Measurements from ENCODE around the gene TKTL2. TPM values are rescaled to one million over a fixed set of nuclear protein-coding genes. Genes with fewer than 3 reads are reported as not detected.
A peak's percentile ranks its signal among the peaks of the same experiment; 100 is the strongest.

The TKTL2 gene
- total and polyA plus RNA-seq, 3 experiments from 2014 or later = not detected

- peak overlapping the region in 6 of 8 donors; percentile 42 to 98 (median 65) for H3K27ac Mint-ChIP-seq
- ChIA-PET CTCF (interaction anchor here (0.6 to 2.3 kb wide), 3 partner anchors 53 to 1850 kb away, joined by 3 to 14 read pairs (median 7); no protein-coding TSS in a partner anchor), POLR2A (no interaction called here)
- Histone ChIP-seq H3K9me3 (ENCODE audit: low read length) (no peaks in the 10 kb centered on the region), H3K27ac (ENCODE audit: low read depth, low read length) (no peak overlapping the region), H3K4me3 (ENCODE audit: low read length) (no peak overlapping the region), H3K4me1 (ENCODE audit: insufficient read depth, low read length) (peaks cover 18% of the 10 kb centered on the region), H3K36me3 (ENCODE audit: insufficient read depth, low read length) (no peaks in the 10 kb centered on the region), H3K27me3 (ENCODE audit: insufficient read depth, low read length, poor library complexity, severe bottlenecking) (no peaks in the 10 kb centered on the region)
- H3K27me3 Mint-ChIP-seq = peaks cover 0 to 9% of the 10 kb centered on the region in 2 donors
- H3K36me3 Mint-ChIP-seq = peaks cover 0 to 11% (median 0%) of the 10 kb centered on the region in 3 donors
- peak overlapping the region; percentile 94 to 100 (median 98) for H3K4me3 Mint-ChIP-seq
- DNase-seq = no peak
- H3K9me3 Mint-ChIP-seq = no peaks in the 10 kb centered on the region
- H3K4me1 Mint-ChIP-seq = peaks cover 32 to 39% (median 36%) of the 10 kb centered on the region in 3 donors
These were observed 19.5 kb upstream of the TKTL2 start for GRCh38 chr4:163492951-163493504.

- Histone ChIP-seq H3K9me3 (ENCODE audit: low read length) (no peaks in the 10 kb centered on the region), H3K4me1 (ENCODE audit: insufficient read depth, low read length) (peaks cover 6% of the 10 kb centered on the region), H3K4me3 (ENCODE audit: low read length) (no peak overlapping the region), H3K36me3 (ENCODE audit: insufficient read depth, low read length) (no peaks in the 10 kb centered on the region), H3K27ac (ENCODE audit: low read depth, low read length) (no peak overlapping the region), H3K27me3 (ENCODE audit: insufficient read depth, low read length, poor library complexity, severe bottlenecking) (no peaks in the 10 kb centered on the region)
- Mint-ChIP-seq H3K4me1 (peaks cover 7 to 13% (median 8%) of the 10 kb centered on the region in 3 donors), H3K27me3 (peaks cover 4 to 15% of the 10 kb centered on the region in 2 donors), H3K36me3 (peaks cover 0 to 7% (median 0%) of the 10 kb centered on the region in 3 donors), H3K27ac (no peak overlapping the region), H3K9me3 (no peaks in the 10 kb centered on the region), H3K4me3 (no peak overlapping the region)
- ChIA-PET CTCF (no interaction called here), POLR2A (no interaction called here)
- no peak for DNase-seq
These were observed 16.4 kb upstream of the TKTL2 start for GRCh38 chr4:163489929-163490328.

GRCh38 chr4:163486321-163486720, 12.8 kb upstream of the TKTL2 start:
- Mint-ChIP-seq H3K27me3 (peaks cover 4 to 17% of the 10 kb centered on the region in 2 donors), H3K27ac (no peak overlapping the region), H3K4me3 (no peak overlapping the region), H3K36me3 (no peaks in the 10 kb centered on the region), H3K9me3 (no peaks in the 10 kb centered on the region), H3K4me1 (no peaks in the 10 kb centered on the region)
- Histone ChIP-seq H3K9me3 (ENCODE audit: low read length) (no peaks in the 10 kb centered on the region), H3K4me3 (ENCODE audit: low read length) (no peak overlapping the region), H3K36me3 (ENCODE audit: insufficient read depth, low read length) (no peaks in the 10 kb centered on the region), H3K4me1 (ENCODE audit: insufficient read depth, low read length) (no peaks in the 10 kb centered on the region), H3K27ac (ENCODE audit: low read depth, low read length) (no peak overlapping the region), H3K27me3 (ENCODE audit: insufficient read depth, low read length, poor library complexity, severe bottlenecking) (no peaks in the 10 kb centered on the region)
- ChIA-PET CTCF (interaction anchor here (1.1 to 4.2 kb wide), 6 partner anchors 10 to 69 kb away, joined by 3 to 65 read pairs (median 4); no protein-coding TSS in a partner anchor), POLR2A (interaction anchor here (1.4 kb wide), 1 partner anchor 8 kb away, joined by 3 read pairs; no protein-coding TSS in a partner anchor)
- DNase-seq = no peak

GRCh38 chr4:163485589-163485988, 12.0 kb upstream of the TKTL2 start:
- Mint-ChIP-seq H3K27ac (no peak overlapping the region), H3K4me1 (no peaks in the 10 kb centered on the region), H3K9me3 (no peaks in the 10 kb centered on the region), H3K36me3 (no peaks in the 10 kb centered on the region), H3K4me3 (no peak overlapping the region), H3K27me3 (peaks cover 8 to 25% of the 10 kb centered on the region in 2 donors)
- no peak for DNase-seq
- Histone ChIP-seq H3K4me3 (ENCODE audit: low read length) (no peak overlapping the region), H3K36me3 (ENCODE audit: insufficient read depth, low read length) (no peaks in the 10 kb centered on the region), H3K27ac (ENCODE audit: low read depth, low read length) (no peak overlapping the region), H3K9me3 (ENCODE audit: low read length) (no peaks in the 10 kb centered on the region), H3K27me3 (ENCODE audit: insufficient read depth, low read length, poor library complexity, severe bottlenecking) (no peaks in the 10 kb centered on the region), H3K4me1 (ENCODE audit: insufficient read depth, low read length) (no peaks in the 10 kb centered on the region)
- POLR2A ChIA-PET = interaction anchor here (1.4 kb wide), 1 partner anchor 8 kb away, joined by 3 read pairs; no protein-coding TSS in a partner anchor
- CTCF ChIA-PET = interaction anchor here (1.1 to 4.2 kb wide), 7 partner anchors 10 to 70 kb away, joined by 3 to 65 read pairs (median 4); no protein-coding TSS in a partner anchor

- Histone ChIP-seq H3K27ac (ENCODE audit: low read depth, low read length) (no peak overlapping the region), H3K4me1 (ENCODE audit: insufficient read depth, low read length) (no peaks in the 10 kb centered on the region), H3K9me3 (ENCODE audit: low read length) (no peaks in the 10 kb centered on the region), H3K27me3 (ENCODE audit: insufficient read depth, low read length, poor library complexity, severe bottlenecking) (no peaks in the 10 kb centered on the region), H3K36me3 (ENCODE audit: insufficient read depth, low read length) (no peaks in the 10 kb centered on the region), H3K4me3 (ENCODE audit: low read length) (no peak overlapping the region)
- no peak overlapping the region for H3K4me3 Mint-ChIP-seq
- H3K27ac Mint-ChIP-seq = no peak overlapping the region
- ChIA-PET POLR2A (interaction anchor here (1.4 kb wide), 1 partner anchor 9 kb away, joined by 3 read pairs; no protein-coding TSS in a partner anchor), CTCF (interaction anchor here (1.0 to 4.2 kb wide), 8 partner anchors 11 to 70 kb away, joined by 3 to 65 read pairs (median 4); no protein-coding TSS in a partner anchor)
- no peaks in the 10 kb centered on the region for H3K9me3 Mint-ChIP-seq
- H3K36me3 Mint-ChIP-seq = no peaks in the 10 kb centered on the region
- peaks cover 9 to 26% of the 10 kb centered on the region in 2 donors for H3K27me3 Mint-ChIP-seq
- no peaks in the 10 kb centered on the region for H3K4me1 Mint-ChIP-seq
- DNase-seq = peak; percentile 26 to 63 (median 38)
These were observed 11.4 kb upstream of the TKTL2 start for GRCh38 chr4:163484906-163485305.

- Histone ChIP-seq H3K9me3 (ENCODE audit: low read length) (no peaks in the 10 kb centered on the region), H3K27ac (ENCODE audit: low read depth, low read length) (no peak overlapping the region), H3K4me3 (ENCODE audit: low read length) (no peak overlapping the region), H3K4me1 (ENCODE audit: insufficient read depth, low read length) (no peaks in the 10 kb centered on the region), H3K27me3 (ENCODE audit: insufficient read depth, low read length, poor library complexity, severe bottlenecking) (no peaks in the 10 kb centered on the region), H3K36me3 (ENCODE audit: insufficient read depth, low read length) (no peaks in the 10 kb centered on the region)
- Mint-ChIP-seq H3K9me3 (no peaks in the 10 kb centered on the region), H3K36me3 (no peaks in the 10 kb centered on the region), H3K27me3 (peaks cover 5 to 11% of the 10 kb centered on the region in 2 donors), H3K27ac (no peak overlapping the region), H3K4me1 (no peaks in the 10 kb centered on the region), H3K4me3 (no peak overlapping the region)
- DNase-seq = no peak
- ChIA-PET POLR2A (no interaction called here), CTCF (interaction anchor here (1.4 to 1.7 kb wide), 2 partner anchors 61 to 66 kb away, joined by 4 read pairs; no protein-coding TSS in a partner anchor)
These were observed 8.6 kb upstream of the TKTL2 start for GRCh38 chr4:163482190-163482589.

GRCh38 chr4:163476761-163477438, 3.3 kb upstream of the TKTL2 start:
- H3K27ac Mint-ChIP-seq = no peak overlapping the region

GRCh38 chr4:163474027-163474426, 473 bp upstream of the TKTL2 start:
- CTCF ChIA-PET = interaction anchor here (0.8 kb wide), 1 partner anchor 76 kb away, joined by 4 read pairs; no protein-coding TSS in a partner anchor
- no peak overlapping the region for H3K27ac Mint-ChIP-seq

More at GRCh38 chr4:163476761-163477438, 3.3 kb upstream of the TKTL2 start:
- no peak for DNase-seq
- POLR2A ChIA-PET = no interaction called here
- Mint-ChIP-seq H3K4me1 (no peaks in the 10 kb centered on the region), H3K27me3 (peaks cover 5 to 25% of the 10 kb centered on the region in 2 donors), H3K36me3 (no peaks in the 10 kb centered on the region), H3K9me3 (no peaks in the 10 kb centered on the region), H3K4me3 (no peak overlapping the region)
- H3K4me3 ChIP-seq (ENCODE audit: low read length) = no peak overlapping the region
- no peaks in the 10 kb centered on the region for H3K36me3 ChIP-seq (ENCODE audit: insufficient read depth, low read length)
- H3K9me3 ChIP-seq (ENCODE audit: low read length) = no peaks in the 10 kb centered on the region
- CTCF ChIA-PET = no interaction called here
- H3K27ac ChIP-seq (ENCODE audit: low read depth, low read length) = no peak overlapping the region
- no peaks in the 10 kb centered on the region for H3K4me1 ChIP-seq (ENCODE audit: insufficient read depth, low read length)
- H3K27me3 ChIP-seq (ENCODE audit: insufficient read depth, low read length, poor library complexity, severe bottlenecking) = no peaks in the 10 kb centered on the region

More at GRCh38 chr4:163474027-163474426, 473 bp upstream of the TKTL2 start:
- no peak for DNase-seq
- no peaks in the 10 kb centered on the region for H3K9me3 ChIP-seq (ENCODE audit: low read length)
- H3K36me3 ChIP-seq (ENCODE audit: insufficient read depth, low read length) = no peaks in the 10 kb centered on the region
- no peak overlapping the region for H3K27ac ChIP-seq (ENCODE audit: low read depth, low read length)
- no peak overlapping the region for H3K4me3 ChIP-seq (ENCODE audit: low read length)
- H3K4me1 ChIP-seq (ENCODE audit: insufficient read depth, low read length) = no peaks in the 10 kb centered on the region
- POLR2A ChIA-PET = no interaction called here
- Mint-ChIP-seq H3K27me3 (peaks cover 0 to 22% of the 10 kb centered on the region in 2 donors), H3K36me3 (no peaks in the 10 kb centered on the region), H3K4me1 (no peaks in the 10 kb centered on the region), H3K9me3 (no peaks in the 10 kb centered on the region), H3K4me3 (no peak overlapping the region)
- H3K27me3 ChIP-seq (ENCODE audit: insufficient read depth, low read length, poor library complexity, severe bottlenecking) = no peaks in the 10 kb centered on the region
